ENCODE measurements around the gene LHFPL3.
"Not testable (repeated sequence)": the region's sequence is repeated elsewhere in the genome, so short reads cannot be mapped to it uniquely, and the experiment has no call there.

Gene LHFPL3

GRCh38 chr7:104627516-104627915 lies 299.1 kb downstream of the LHFPL3 start:
- DNase-seq, result no peak

- DNase-seq, result no peak
Measured at GRCh38 chr7:104628017-104628416, 299.6 kb downstream of the LHFPL3 start.

- no peak for DNase-seq
Measured at GRCh38 chr7:104629408-104629807, 301.0 kb downstream of the LHFPL3 start.

GRCh38 chr7:104640506-104640905 lies 312.1 kb downstream of the LHFPL3 start:
- no peak for DNase-seq

GRCh38 chr7:104642560-104642959 lies 314.2 kb downstream of the LHFPL3 start:
- no peak for DNase-seq

GRCh38 chr7:104643587-104644217 lies 315.3 kb downstream of the LHFPL3 start:
- no peak for DNase-seq

- DNase-seq, result no peak
Measured at GRCh38 chr7:104650991-104651640, 322.7 kb downstream of the LHFPL3 start.

GRCh38 chr7:104652434-104652833 lies 324.0 kb downstream of the LHFPL3 start:
- DNase-seq, result no peak

GRCh38 chr7:104652865-104653264 lies 324.5 kb downstream of the LHFPL3 start:
- DNase-seq, result no peak

- no peak for DNase-seq
Measured at GRCh38 chr7:104653825-104654401, 325.5 kb downstream of the LHFPL3 start.

- DNase-seq, result no peak
Measured at GRCh38 chr7:104655592-104655991, 327.2 kb downstream of the LHFPL3 start.

GRCh38 chr7:104656467-104656866 lies 328.1 kb downstream of the LHFPL3 start:
- no peak for DNase-seq

GRCh38 chr7:104657134-104657533 lies 328.7 kb downstream of the LHFPL3 start:
- DNase-seq, result no peak

- no peak for DNase-seq
Measured at GRCh38 chr7:104661575-104661974, 333.2 kb downstream of the LHFPL3 start.

- no peak for DNase-seq
Measured at GRCh38 chr7:104664648-104665047, 336.2 kb downstream of the LHFPL3 start.

GRCh38 chr7:104677587-104677986 lies 349.2 kb downstream of the LHFPL3 start:
- no peak for DNase-seq

- DNase-seq, result no peak
Measured at GRCh38 chr7:104679085-104679484, 350.7 kb downstream of the LHFPL3 start.

GRCh38 chr7:104686286-104686685 lies 357.9 kb downstream of the LHFPL3 start:
- no peak for DNase-seq

- DNase-seq, result no peak
Measured at GRCh38 chr7:104694710-104695109, 366.3 kb downstream of the LHFPL3 start.

GRCh38 chr7:104695563-104695962 lies 367.2 kb downstream of the LHFPL3 start:
- DNase-seq, result no peak

GRCh38 chr7:104700336-104700735 lies 371.9 kb downstream of the LHFPL3 start:
- DNase-seq, result no peak

GRCh38 chr7:104721027-104721426 lies 392.6 kb downstream of the LHFPL3 start:
- DNase-seq, result not testable (repeated sequence)

GRCh38 chr7:104723001-104723400 lies 394.6 kb downstream of the LHFPL3 start:
- no peak for DNase-seq

GRCh38 chr7:104758504-104758903 lies 430.1 kb downstream of the LHFPL3 start:
- no peak for DNase-seq
